ENCODE data around the gene CRYAB.

CRYAB gene

GRCh38 chr11:111930472-111930871, 18.9 kb upstream of the CRYAB start:
- H3K9ac ChIP-seq (ENCODE audit: low read length) = no peak overlapping the region
- H3K9me3 ChIP-seq (ENCODE audit: control insufficient read depth, low read length) = no peaks in the 10 kb centered on the region
- no peaks in the 10 kb centered on the region for H3K27me3 ChIP-seq (ENCODE audit: control insufficient read depth, insufficient read depth, low read length)
- H3K36me3 ChIP-seq (ENCODE audit: control insufficient read depth, insufficient read depth, low read length) = no peaks in the 10 kb centered on the region
- H3K4me3 ChIP-seq (ENCODE audit: low read length) = no peak overlapping the region
- H3K4me1 ChIP-seq (ENCODE audit: control insufficient read depth, insufficient read depth, low read length) = peaks cover 15% of the 10 kb centered on the region

DNA sequence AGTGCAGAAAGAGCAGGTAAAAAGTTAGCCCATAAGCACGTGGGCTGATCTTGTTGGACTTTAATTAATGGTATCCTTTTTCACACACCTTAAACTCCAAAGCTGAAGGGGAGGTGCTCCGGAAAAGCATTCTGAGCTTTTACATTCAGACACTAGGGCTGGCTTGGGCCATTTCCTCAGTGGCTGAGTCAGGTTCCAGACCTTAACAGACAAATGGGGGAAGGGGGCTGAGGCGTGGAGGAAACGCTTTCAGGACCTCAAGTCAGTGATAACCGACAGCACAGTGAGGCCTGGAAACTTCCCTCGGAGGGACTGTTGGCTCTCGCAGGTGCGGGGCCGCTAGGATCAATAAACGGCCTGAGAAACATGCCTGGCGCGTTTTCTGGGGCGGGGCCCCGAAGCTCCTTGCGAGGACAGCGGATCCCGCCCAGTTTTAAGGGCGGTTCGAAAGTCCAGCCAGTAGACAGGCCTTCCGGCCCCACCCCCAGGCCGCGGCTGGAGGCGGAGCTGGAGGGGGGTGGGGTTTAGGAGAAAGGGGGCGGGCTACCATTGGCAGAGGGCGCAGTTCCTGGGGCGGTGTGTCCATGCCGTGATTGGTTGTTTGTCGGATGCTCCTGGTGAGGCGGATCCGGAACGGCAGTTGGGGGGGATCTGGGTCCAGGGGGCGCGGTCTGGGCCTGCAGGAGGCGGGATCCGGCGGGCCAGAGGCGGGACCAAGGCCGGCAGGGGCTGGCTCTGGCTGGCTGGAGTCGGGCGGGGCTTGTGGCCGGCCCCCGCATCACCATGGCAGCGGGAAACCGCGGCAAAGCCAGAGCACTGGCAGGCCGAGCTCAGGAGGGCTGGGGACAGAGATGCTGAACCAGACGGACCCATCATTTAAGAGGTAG, 15.2 kb upstream of the CRYAB start:
- Histone ChIP-seq H3K27me3 (ENCODE audit: control insufficient read depth, insufficient read depth, low read length) (no peaks in the 10 kb centered on the region), H3K4me3 (ENCODE audit: low read length) (peak overlapping the region; percentile 51), H3K9ac (ENCODE audit: low read length) (peak overlapping the region; percentile 72), H3K36me3 (ENCODE audit: control insufficient read depth, insufficient read depth, low read length) (no peaks in the 10 kb centered on the region), H3K9me3 (ENCODE audit: control insufficient read depth, low read length) (no peaks in the 10 kb centered on the region), H3K4me1 (ENCODE audit: control insufficient read depth, insufficient read depth, low read length) (peaks cover 41% of the 10 kb centered on the region)

DNA sequence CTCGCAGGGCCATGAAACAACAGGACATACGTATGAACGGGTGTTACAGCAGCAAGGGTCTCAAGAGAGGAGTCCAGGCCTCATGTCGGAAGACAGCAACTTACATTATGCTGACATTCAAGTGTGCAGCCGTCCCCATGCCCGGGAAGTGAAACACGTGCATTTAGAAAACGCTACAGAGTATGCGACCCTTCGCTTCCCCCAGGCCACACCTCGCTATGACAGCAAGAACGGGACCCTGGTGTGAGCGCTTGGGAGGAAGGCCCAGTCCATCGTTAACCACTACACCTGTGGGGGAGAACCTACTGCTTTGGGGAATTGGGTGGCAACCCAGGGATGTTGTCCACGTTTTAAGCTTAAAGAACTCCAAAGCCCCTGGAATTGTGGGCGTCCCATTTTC, 14.4 kb upstream of the CRYAB start:
- H3K27me3 ChIP-seq (ENCODE audit: control insufficient read depth, insufficient read depth, low read length) = no peaks in the 10 kb centered on the region
- H3K9ac ChIP-seq (ENCODE audit: low read length) = peak overlapping the region; percentile 72
- H3K4me3 ChIP-seq (ENCODE audit: low read length) = no peak overlapping the region
- no peaks in the 10 kb centered on the region for H3K36me3 ChIP-seq (ENCODE audit: control insufficient read depth, insufficient read depth, low read length)
- H3K9me3 ChIP-seq (ENCODE audit: control insufficient read depth, low read length) = no peaks in the 10 kb centered on the region
- H3K4me1 ChIP-seq (ENCODE audit: control insufficient read depth, insufficient read depth, low read length) = peaks cover 41% of the 10 kb centered on the region

DNA sequence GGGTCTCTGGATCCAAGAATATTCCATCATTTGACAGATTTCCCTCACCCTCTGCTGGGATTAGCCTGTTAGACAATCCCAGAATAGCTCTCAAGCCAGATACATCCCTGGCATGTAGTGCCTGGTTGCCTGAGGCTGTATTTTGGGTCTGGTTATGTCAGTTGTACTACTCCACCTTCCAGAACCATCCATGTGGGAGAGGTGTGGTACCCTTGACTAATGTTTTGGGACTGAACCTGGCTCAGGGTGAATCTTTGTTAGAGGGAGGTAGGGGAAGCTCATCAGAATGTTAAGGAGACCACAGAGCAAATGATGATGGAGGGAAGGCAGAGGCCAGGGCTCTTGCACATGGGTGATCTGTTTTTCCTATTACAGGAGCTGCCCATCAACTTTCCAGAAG, 12.4 kb upstream of the CRYAB start:
- Histone ChIP-seq H3K4me1 (ENCODE audit: control insufficient read depth, insufficient read depth, low read length) (peaks cover 46% of the 10 kb centered on the region), H3K36me3 (ENCODE audit: control insufficient read depth, insufficient read depth, low read length) (no peaks in the 10 kb centered on the region), H3K4me3 (ENCODE audit: low read length) (no peak overlapping the region), H3K27me3 (ENCODE audit: control insufficient read depth, insufficient read depth, low read length) (no peaks in the 10 kb centered on the region), H3K9ac (ENCODE audit: low read length) (peak overlapping the region; percentile 22), H3K9me3 (ENCODE audit: control insufficient read depth, low read length) (no peaks in the 10 kb centered on the region)

- Histone ChIP-seq H3K4me1 (ENCODE audit: control insufficient read depth, insufficient read depth, low read length) (peaks cover 46% of the 10 kb centered on the region), H3K4me3 (ENCODE audit: low read length) (no peak overlapping the region), H3K9ac (ENCODE audit: low read length) (peak overlapping the region; percentile 22), H3K9me3 (ENCODE audit: control insufficient read depth, low read length) (no peaks in the 10 kb centered on the region), H3K27me3 (ENCODE audit: control insufficient read depth, insufficient read depth, low read length) (no peaks in the 10 kb centered on the region), H3K36me3 (ENCODE audit: control insufficient read depth, insufficient read depth, low read length) (no peaks in the 10 kb centered on the region)
These were observed 11.8 kb upstream of the CRYAB start for GRCh38 chr11:111923351-111923788.

GRCh38 chr11:111922803-111923202, 11.2 kb upstream of the CRYAB start:
- Histone ChIP-seq H3K36me3 (ENCODE audit: control insufficient read depth, insufficient read depth, low read length) (no peaks in the 10 kb centered on the region), H3K27me3 (ENCODE audit: control insufficient read depth, insufficient read depth, low read length) (no peaks in the 10 kb centered on the region), H3K4me1 (ENCODE audit: control insufficient read depth, insufficient read depth, low read length) (peaks cover 46% of the 10 kb centered on the region), H3K4me3 (ENCODE audit: low read length) (no peak overlapping the region), H3K9ac (ENCODE audit: low read length) (peak overlapping the region; percentile 22), H3K9me3 (ENCODE audit: control insufficient read depth, low read length) (no peaks in the 10 kb centered on the region)

GRCh38 chr11:111921541-111922230, 10.1 kb upstream of the CRYAB start:
- Histone ChIP-seq H3K27me3 (ENCODE audit: control insufficient read depth, insufficient read depth, low read length) (no peaks in the 10 kb centered on the region), H3K9me3 (ENCODE audit: control insufficient read depth, low read length) (no peaks in the 10 kb centered on the region), H3K4me1 (ENCODE audit: control insufficient read depth, insufficient read depth, low read length) (peaks cover 40% of the 10 kb centered on the region), H3K4me3 (ENCODE audit: low read length) (no peak overlapping the region), H3K9ac (ENCODE audit: low read length) (no peak overlapping the region), H3K36me3 (ENCODE audit: control insufficient read depth, insufficient read depth, low read length) (no peaks in the 10 kb centered on the region)

DNA sequence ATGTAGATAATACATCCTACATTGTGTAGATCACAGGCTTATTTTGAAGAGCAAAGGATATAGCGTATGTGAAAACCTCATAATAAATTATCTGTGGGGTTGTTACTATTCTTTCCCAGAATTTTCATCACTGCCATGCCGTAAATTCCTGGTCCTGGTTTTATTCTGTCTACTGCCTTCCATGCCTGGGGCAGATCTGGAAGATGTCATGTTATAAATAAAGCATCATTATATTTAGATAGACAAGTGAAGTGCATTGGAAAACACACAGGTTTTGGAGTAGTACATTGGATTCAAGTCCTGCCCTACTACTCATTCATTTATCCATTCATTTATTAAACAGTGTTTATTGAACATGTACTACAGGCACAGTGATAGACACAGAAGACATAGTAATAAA, 9.3 kb upstream of the CRYAB start:
- Histone ChIP-seq H3K9me3 (ENCODE audit: control insufficient read depth, low read length) (no peaks in the 10 kb centered on the region), H3K4me1 (ENCODE audit: control insufficient read depth, insufficient read depth, low read length) (peaks cover 32% of the 10 kb centered on the region), H3K4me3 (ENCODE audit: low read length) (no peak overlapping the region), H3K36me3 (ENCODE audit: control insufficient read depth, insufficient read depth, low read length) (no peaks in the 10 kb centered on the region), H3K27me3 (ENCODE audit: control insufficient read depth, insufficient read depth, low read length) (no peaks in the 10 kb centered on the region), H3K9ac (ENCODE audit: low read length) (no peak overlapping the region)

- Histone ChIP-seq H3K4me1 (ENCODE audit: control insufficient read depth, insufficient read depth, low read length) (peaks cover 16% of the 10 kb centered on the region), H3K36me3 (ENCODE audit: control insufficient read depth, insufficient read depth, low read length) (no peaks in the 10 kb centered on the region), H3K9ac (ENCODE audit: low read length) (peak within 1 kb of the TSS; percentile 63), H3K4me3 (ENCODE audit: low read length) (peak within 1 kb of the TSS; percentile 1), H3K27me3 (ENCODE audit: control insufficient read depth, insufficient read depth, low read length) (no peaks in the 10 kb centered on the region), H3K9me3 (ENCODE audit: control insufficient read depth, low read length) (no peaks in the 10 kb centered on the region)
These were observed 7.1 kb upstream of the CRYAB start, which contains the start of gene C11orf52 for GRCh38 chr11:111918390-111919256. Gene C11orf52, plus strand, starts transcription at chr11:111918913. Its CDS starts 60 bp downstream, at chr11:111918973.

DNA sequence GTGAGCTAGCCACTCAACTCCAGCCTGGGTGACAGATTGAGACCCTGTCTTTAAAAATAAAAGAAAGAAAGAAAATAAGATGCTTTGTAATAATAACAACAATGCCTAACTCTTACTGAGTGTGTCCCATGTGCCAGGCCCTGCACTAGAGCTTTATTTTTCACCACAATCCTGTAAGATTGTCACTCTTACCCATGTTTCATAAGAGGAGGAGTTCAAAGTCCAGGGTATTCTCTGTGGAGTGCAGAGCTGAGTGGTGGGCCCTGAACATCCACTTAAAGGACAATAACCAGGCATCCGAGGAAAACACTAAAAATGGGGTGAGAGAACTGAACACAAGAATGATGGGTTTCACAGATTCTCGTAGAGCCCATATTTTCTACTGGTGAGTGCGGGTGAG, 6.2 kb upstream of the CRYAB start:
- Histone ChIP-seq H3K36me3 (ENCODE audit: control insufficient read depth, insufficient read depth, low read length) (no peaks in the 10 kb centered on the region), H3K4me1 (ENCODE audit: control insufficient read depth, insufficient read depth, low read length) (peaks cover 7% of the 10 kb centered on the region), H3K4me3 (ENCODE audit: low read length) (no peak overlapping the region), H3K9ac (ENCODE audit: low read length) (peak overlapping the region; percentile 35), H3K27me3 (ENCODE audit: control insufficient read depth, insufficient read depth, low read length) (no peaks in the 10 kb centered on the region), H3K9me3 (ENCODE audit: control insufficient read depth, low read length) (no peaks in the 10 kb centered on the region)

DNA sequence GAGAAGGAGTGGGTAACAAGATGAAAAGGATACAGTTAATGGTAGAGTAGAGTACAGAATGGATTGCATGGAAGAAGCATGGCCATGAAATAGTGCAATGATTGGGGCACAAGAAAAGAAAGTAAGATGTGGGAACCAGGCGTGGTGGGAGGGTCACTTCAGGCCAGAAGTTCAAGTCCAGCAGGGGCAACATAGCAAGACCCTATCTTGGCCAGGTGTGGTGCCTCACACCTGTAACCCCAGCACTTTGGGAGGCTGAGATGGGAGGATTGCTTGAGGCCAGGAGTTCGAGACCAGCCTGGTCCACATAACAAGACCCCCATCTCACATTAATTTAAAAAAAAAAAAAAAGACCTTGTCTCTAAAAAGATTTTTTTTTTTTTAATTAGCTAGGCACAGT, 5.7 kb upstream of the CRYAB start:
- Histone ChIP-seq H3K9ac (ENCODE audit: low read length) (no peak overlapping the region), H3K36me3 (ENCODE audit: control insufficient read depth, insufficient read depth, low read length) (no peaks in the 10 kb centered on the region), H3K4me1 (ENCODE audit: control insufficient read depth, insufficient read depth, low read length) (peaks cover 5% of the 10 kb centered on the region), H3K4me3 (ENCODE audit: low read length) (no peak overlapping the region), H3K9me3 (ENCODE audit: control insufficient read depth, low read length) (no peaks in the 10 kb centered on the region), H3K27me3 (ENCODE audit: control insufficient read depth, insufficient read depth, low read length) (no peaks in the 10 kb centered on the region)
